Measurements from ENCODE around the gene NBDY. TPM values are rescaled to one million over a fixed set of nuclear protein-coding genes. Genes with fewer than 3 reads are reported as not detected.

The NBDY gene
- total and polyA plus RNA-seq, 2 of the 4 experiments (the other 2 are of a cell fraction), result 3.2 to 61.5 TPM

DNA sequence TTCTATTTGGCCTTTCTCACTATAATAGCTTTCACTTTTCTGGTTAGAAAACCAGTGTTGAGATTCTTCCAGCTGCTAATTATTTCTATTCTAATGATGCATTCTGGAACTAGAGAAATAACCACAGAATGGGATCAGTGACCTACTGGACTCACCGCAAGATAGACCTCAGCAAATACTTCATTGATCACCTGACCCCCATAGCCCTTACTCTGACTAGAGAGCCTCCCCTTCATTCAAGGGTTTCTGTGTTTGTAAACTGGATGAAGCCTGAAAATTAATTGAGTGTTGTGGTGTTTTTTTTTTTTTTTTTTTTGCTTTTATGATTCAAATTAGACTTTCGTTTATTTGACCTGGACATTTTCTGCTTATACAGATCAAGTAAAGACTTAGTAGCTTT lies 97.0 kb downstream of the NBDY start:
- no peak overlapping the region for H2AK5ac ChIP-seq (ENCODE audit: low read depth, low read length)
- H4K5ac ChIP-seq (ENCODE audit: low read depth, low read length), result no peak overlapping the region
- H3K18ac ChIP-seq (ENCODE audit: low read depth, low read length), result no peak overlapping the region
- H2AFZ ChIP-seq (replicated peaks; ENCODE audit: low read length, poor library complexity), result no peak overlapping the region
- no peak overlapping the region for H2BK5ac ChIP-seq (ENCODE audit: low read depth, low read length, poor library complexity, severe bottlenecking)
- in situ Hi-C loops (cut with MboI; ENCODE audit: low sequenced_read_pairs), result no loop called here
- H3K9me3 ChIP-seq (ENCODE audit: control insufficient read depth, insufficient read depth, low read length), result peaks cover 2% of the 10 kb centered on the region; the same call in 1 of the 2 replicates
- H3K56ac ChIP-seq (ENCODE audit: extremely low read depth, insufficient read depth, low read length), result no peak overlapping the region
- ChIA-PET POLR2A (ENCODE audit: unreplicated experiment) (no interaction called here), CTCF (no interaction called here)
- H3K27me3 ChIP-seq (ENCODE audit: control insufficient read depth, insufficient read depth, low read length), result no peaks in the 10 kb centered on the region
- H3K79me1 ChIP-seq (ENCODE audit: low read depth in 1 of 2, low read length in 2 of 2), result no peaks in the 10 kb centered on the region
- H3K23ac ChIP-seq (ENCODE audit: low read depth, low read length), result no peak overlapping the region
- no peak overlapping the region for H4K8ac ChIP-seq (ENCODE audit: low read depth in 2 of 2, low read length in 2 of 2)
- no peaks in the 10 kb centered on the region for H3K9me1 ChIP-seq (ENCODE audit: insufficient read depth, low read length)
- intact Hi-C loops (cut with micrococcal nuclease), result no loop called here
- no peak overlapping the region for H4K91ac ChIP-seq (ENCODE audit: insufficient read depth, low read depth, low read length)
- H3K27ac ChIP-seq (ENCODE audit: insufficient read depth, low read length), result no peak overlapping the region
- no peak overlapping the region for H2AK9ac ChIP-seq (replicated peaks; ENCODE audit: low read depth, low read length, poor library complexity)
- ATAC-seq (ENCODE audit: low read depth), result no peak
- H2BK120ac ChIP-seq (ENCODE audit: low read depth, low read length), result no peak overlapping the region
- H4K20me1 ChIP-seq (ENCODE audit: insufficient read depth, low read length), result no peaks in the 10 kb centered on the region
- no TSS peak for BruUV-seq (replicated peaks)
- H3K4me1 ChIP-seq (ENCODE audit: control insufficient read depth, insufficient read depth, low read length), result no peaks in the 10 kb centered on the region
- H2BK20ac ChIP-seq (ENCODE audit: low read depth, low read length), result no peak overlapping the region
- H3K9ac ChIP-seq (ENCODE audit: low read depth, low read length), result no peak overlapping the region
- H3K4ac ChIP-seq (ENCODE audit: low read depth, low read length), result no peak overlapping the region
- no peak for TF ChIP-seq RAD21 (IDR thresholded peaks at IDR 0.05; ENCODE audit: low read length)
- TF ChIP-seq POLR2A (IDR thresholded peaks at IDR 0.05; ENCODE audit: low read depth, low read length), result no peak
- TF ChIP-seq NFE2L2 (IDR thresholded peaks at IDR 0.05; ENCODE audit: low read depth, low read length), result no peak
- TF ChIP-seq MXI1 (IDR thresholded peaks at IDR 0.05; ENCODE audit: borderline replicate concordance, low read depth, low read length), result no peak
- no peak for TF ChIP-seq SMC3 (IDR thresholded peaks at IDR 0.05; ENCODE audit: low read depth, low read length)
- TF ChIP-seq, protein P1, sequence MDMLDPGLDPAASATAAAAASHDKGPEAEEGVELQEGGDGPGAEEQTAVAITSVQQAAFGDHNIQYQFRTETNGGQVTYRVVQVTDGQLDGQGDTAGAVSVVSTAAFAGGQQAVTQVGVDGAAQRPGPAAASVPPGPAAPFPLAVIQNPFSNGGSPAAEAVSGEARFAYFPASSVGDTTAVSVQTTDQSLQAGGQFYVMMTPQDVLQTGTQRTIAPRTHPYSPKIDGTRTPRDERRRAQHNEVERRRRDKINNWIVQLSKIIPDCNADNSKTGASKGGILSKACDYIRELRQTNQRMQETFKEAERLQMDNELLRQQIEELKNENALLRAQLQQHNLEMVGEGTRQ (IDR thresholded peaks at IDR 0.05; ENCODE audit: low read depth, low read length), result no peak
- no peak for TF ChIP-seq RFX5 (IDR thresholded peaks at IDR 0.05; ENCODE audit: low read depth, low read length)
- no peak for TF ChIP-seq MAZ (IDR thresholded peaks at IDR 0.05; ENCODE audit: borderline replicate concordance, low read depth, low read length)
- no peak for TF ChIP-seq CEBPB (IDR thresholded peaks at IDR 0.05; ENCODE audit: low read depth, low read length)
- TF ChIP-seq, protein P2, sequence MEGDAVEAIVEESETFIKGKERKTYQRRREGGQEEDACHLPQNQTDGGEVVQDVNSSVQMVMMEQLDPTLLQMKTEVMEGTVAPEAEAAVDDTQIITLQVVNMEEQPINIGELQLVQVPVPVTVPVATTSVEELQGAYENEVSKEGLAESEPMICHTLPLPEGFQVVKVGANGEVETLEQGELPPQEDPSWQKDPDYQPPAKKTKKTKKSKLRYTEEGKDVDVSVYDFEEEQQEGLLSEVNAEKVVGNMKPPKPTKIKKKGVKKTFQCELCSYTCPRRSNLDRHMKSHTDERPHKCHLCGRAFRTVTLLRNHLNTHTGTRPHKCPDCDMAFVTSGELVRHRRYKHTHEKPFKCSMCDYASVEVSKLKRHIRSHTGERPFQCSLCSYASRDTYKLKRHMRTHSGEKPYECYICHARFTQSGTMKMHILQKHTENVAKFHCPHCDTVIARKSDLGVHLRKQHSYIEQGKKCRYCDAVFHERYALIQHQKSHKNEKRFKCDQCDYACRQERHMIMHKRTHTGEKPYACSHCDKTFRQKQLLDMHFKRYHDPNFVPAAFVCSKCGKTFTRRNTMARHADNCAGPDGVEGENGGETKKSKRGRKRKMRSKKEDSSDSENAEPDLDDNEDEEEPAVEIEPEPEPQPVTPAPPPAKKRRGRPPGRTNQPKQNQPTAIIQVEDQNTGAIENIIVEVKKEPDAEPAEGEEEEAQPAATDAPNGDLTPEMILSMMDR (conservative IDR thresholded peaks at IDR 0.05; ENCODE audit: low read depth, low read length), result no peak
- TF ChIP-seq CHD1 (IDR thresholded peaks at IDR 0.05; ENCODE audit: low read depth, low read length), result no peak
- H3K4me3 ChIP-seq (ENCODE audit: insufficient read depth, low read depth, low read length), result no peak overlapping the region
- no peak overlapping the region for H2BK15ac ChIP-seq (ENCODE audit: low read depth, low read length)
- H3K14ac ChIP-seq (replicated peaks; ENCODE audit: low read depth, low read length), result no peak overlapping the region
- no peak overlapping the region for H3K4me2 ChIP-seq (ENCODE audit: low read depth, low read length)
- WGBS, 2 experiments (ENCODE audit: extremely low coverage in 2 of 2, insufficient read length in 1 of 2), result no CpG with 5 or more reads among the region's 2 CpGs
- dilution Hi-C loops (cut with HindIII; ENCODE audit: low sequenced_read_pairs, unreplicated experiment), result no loop called here
- no peaks in the 10 kb centered on the region for H3K36me3 ChIP-seq (ENCODE audit: control insufficient read depth, insufficient read depth, low read length)
- no peak for DNase-seq

Measured in IMR-90 (cell line).